22Rv1 (cell line): ENCODE measurements around the gene PKNOX2.

ENCODE experiments used
- ZFX ChIP-seq: fragments of 450-650 bp; IDR thresholded peaks from 2 replicates; pipeline ENCODE4 v1.6.1; 2017; ENCODE audit warnings: antibody characterized with exemption, borderline replicate concordance
- TF ChIP-seq, protein P1 (sequence below): fragments of 450-650 bp; IDR thresholded peaks from 2 replicates; pipeline ENCODE4 v1.5.1; 2017; ENCODE audit warnings: mild to moderate bottlenecking

DNA sequence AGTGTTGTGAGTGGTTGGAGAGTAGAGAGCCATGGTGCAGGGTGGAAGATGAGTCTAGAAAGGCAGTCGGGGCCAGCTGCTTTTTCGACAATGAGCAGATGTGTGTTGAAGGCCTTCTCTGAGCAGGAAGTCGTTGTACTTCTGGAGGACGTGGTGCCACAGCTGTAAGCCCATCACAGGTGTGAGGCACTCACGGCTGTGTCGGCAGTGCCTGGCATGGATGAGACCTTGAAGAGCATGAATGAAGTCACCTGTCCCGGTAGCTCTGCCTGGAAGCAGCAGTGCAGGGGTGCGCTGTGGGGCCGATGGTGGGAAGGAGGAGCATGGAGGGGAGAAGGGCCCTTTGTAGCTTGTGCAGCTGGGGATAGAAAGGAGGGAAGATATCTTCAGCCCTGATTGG lies 165.2 kb downstream of the PKNOX2 start:
- TF ChIP-seq, protein P1, sequence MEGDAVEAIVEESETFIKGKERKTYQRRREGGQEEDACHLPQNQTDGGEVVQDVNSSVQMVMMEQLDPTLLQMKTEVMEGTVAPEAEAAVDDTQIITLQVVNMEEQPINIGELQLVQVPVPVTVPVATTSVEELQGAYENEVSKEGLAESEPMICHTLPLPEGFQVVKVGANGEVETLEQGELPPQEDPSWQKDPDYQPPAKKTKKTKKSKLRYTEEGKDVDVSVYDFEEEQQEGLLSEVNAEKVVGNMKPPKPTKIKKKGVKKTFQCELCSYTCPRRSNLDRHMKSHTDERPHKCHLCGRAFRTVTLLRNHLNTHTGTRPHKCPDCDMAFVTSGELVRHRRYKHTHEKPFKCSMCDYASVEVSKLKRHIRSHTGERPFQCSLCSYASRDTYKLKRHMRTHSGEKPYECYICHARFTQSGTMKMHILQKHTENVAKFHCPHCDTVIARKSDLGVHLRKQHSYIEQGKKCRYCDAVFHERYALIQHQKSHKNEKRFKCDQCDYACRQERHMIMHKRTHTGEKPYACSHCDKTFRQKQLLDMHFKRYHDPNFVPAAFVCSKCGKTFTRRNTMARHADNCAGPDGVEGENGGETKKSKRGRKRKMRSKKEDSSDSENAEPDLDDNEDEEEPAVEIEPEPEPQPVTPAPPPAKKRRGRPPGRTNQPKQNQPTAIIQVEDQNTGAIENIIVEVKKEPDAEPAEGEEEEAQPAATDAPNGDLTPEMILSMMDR = no peak
- TF ChIP-seq ZFX = no peak
